ENCODE results near the gene CLEC4F. TPM values are rescaled to one million over a fixed set of nuclear protein-coding genes. Genes with fewer than 3 reads are reported as not detected.
A peak's percentile ranks its signal among the peaks of the same experiment; 100 is the strongest.

Gene CLEC4F
- 1 to 10 TPM in 1 of 10 donors, under 1 TPM in 7, not detected in 2; 0.16 to 1.1 (median 0.30) TPM for total RNA-seq
- 1 to 10 TPM in 1 of 2 donors, under 1 TPM in 1; 0.06 to 2.4 TPM for polyA plus RNA-seq
- long read RNA-seq, donor 1, partial matches to known transcripts = 0 of 3 reads
- long read RNA-seq, donor 1, other reads (novel, unspliced or antisense) = 3 of 3 reads
- long read RNA-seq, donor 2, partial matches to known transcripts = 0 of 1 reads
- long read RNA-seq, donor 2, other reads (novel, unspliced or antisense) = 1 of 1 reads
- long read RNA-seq, donor 3 = 0 reads

- Histone ChIP-seq H3K27ac (no peak within 1 kb of the TSS), H3K27me3 (peaks cover 0 to 25% (median 11%) of the 10 kb centered on the region in 7 donors), H3K9me3 (no peaks in the 10 kb centered on the region), H3K4me1 (no peaks in the 10 kb centered on the region), H3K36me3 (no peaks in the 10 kb centered on the region), H3K4me3 (no peak within 1 kb of the TSS)
- no peak for DNase-seq
- 62 to 75% methylated on average over 7 of the region's 7 CpGs for WGBS, 2 donors
- no peak for ATAC-seq
- no peak for TF ChIP-seq CTCF (IDR thresholded peaks at IDR 0.05)
- intact Hi-C loops (cut with DNase I) = no loop called here
Observed at GRCh38 chr2:70820499-70820898, at the start of gene CLEC4F. TSS of gene CLEC4F (minus strand) at chr2:70820599. CDS start at chr2:70820523, 76 bp downstream.

- ATAC-seq = no peak
- H3K4me1 ChIP-seq = peaks cover 0 to 14% (median 9%) of the 10 kb centered on the region in 9 donors
- WGBS, 2 donors = 80 to 82% methylated on average over 1 of the region's 1 CpG
- H3K36me3 ChIP-seq = no peaks in the 10 kb centered on the region
- intact Hi-C loops (cut with DNase I) = loop anchor here in 1 of 10 donors (5.0 kb wide), 1 partner anchor 82 kb away; no protein-coding TSS in a partner anchor
- H3K4me3 ChIP-seq = no peak overlapping the region
- no peak overlapping the region for H3K27ac ChIP-seq
- DNase-seq = no peak
- H3K27me3 ChIP-seq = peaks cover 0 to 46% (median 42%) of the 10 kb centered on the region in 7 donors
- no peaks in the 10 kb centered on the region for H3K9me3 ChIP-seq
- no peak for TF ChIP-seq CTCF (IDR thresholded peaks at IDR 0.05)
Observed at GRCh38 chr2:70868970-70869369, 48.6 kb upstream of the CLEC4F start.

GRCh38 chr2:70861777-70862625, 41.6 kb upstream of the CLEC4F start:
- intact Hi-C loops (cut with DNase I) = loop anchor here in 5 of 10 donors (2.0 to 5.0 kb wide), 6 partner anchors 70 to 87 kb away; partner anchors contain the start of genes ATP6V1B1 (in 1 of the 5) and FIGLA (in 1 of the 5)
- Histone ChIP-seq H3K9me3 (no peaks in the 10 kb centered on the region), H3K36me3 (no peaks in the 10 kb centered on the region), H3K27me3 (peaks cover 0 to 59% (median 47%) of the 10 kb centered on the region in 7 donors), H3K4me3 (no peak overlapping the region), H3K27ac (no peak overlapping the region), H3K4me1 (peaks cover 0 to 6% (median 0%) of the 10 kb centered on the region in 9 donors)
- ATAC-seq (peak; percentile 78 to 92 (median 88)), DNase-seq (peak; percentile 76 to 84)
- peak; percentile 83 to 98 (median 97) for TF ChIP-seq CTCF (IDR thresholded peaks at IDR 0.05)
- 26 to 29% methylated on average over 21 of the region's 21 CpGs for WGBS, 2 donors

- intact Hi-C loops (cut with DNase I) = no loop called here
- WGBS, 2 donors = 85 to 86% methylated on average over 1 of the region's 1 CpG
- H3K4me1 ChIP-seq = peaks cover 0 to 20% (median 0%) of the 10 kb centered on the region in 9 donors
- TF ChIP-seq CTCF (IDR thresholded peaks at IDR 0.05) = no peak
- DNase-seq (no peak), ATAC-seq (no peak)
- no peak overlapping the region for H3K4me3 ChIP-seq
- H3K27ac ChIP-seq = no peak overlapping the region
- H3K36me3 ChIP-seq = no peaks in the 10 kb centered on the region
- H3K27me3 ChIP-seq = peaks cover 0 to 23% (median 13%) of the 10 kb centered on the region in 7 donors
- no peaks in the 10 kb centered on the region for H3K9me3 ChIP-seq
Observed at GRCh38 chr2:70855667-70856066, 35.3 kb upstream of the CLEC4F start.
